PC-9 (cell line): ENCODE measurements around the gene ZNF30.

Source experiments
- CTCF ChIP-seq: fragments of 200-600 bp; sonication (generic); conservative IDR thresholded peaks from 2 replicates; pipeline ENCODE4 v1.6.1; 2017; ENCODE audit warnings: mixed run types, antibody characterized with exemption, mild to moderate bottlenecking, moderate library complexity
- EZH2 ChIP-seq: fragments of 200-600 bp; sonication (generic); IDR thresholded peaks from 2 replicates; pipeline ENCODE4 v1.8.0; 2017; ENCODE audit warnings: antibody characterized with exemption, low read depth

GRCh38 chr19:34936184-34936583, 9.5 kb downstream of the ZNF30 start:
- TF ChIP-seq CTCF, result no peak
- no peak for TF ChIP-seq EZH2
